Activated T-helper 2 cell treated with anti-CD3 and anti-CD28 coated beads, Interferon-gamma antibody, Interleukin-2, Interleukin-4, amounts not matched to agents 10 μg/mL and 5 μg/mL and 100 μg/mL, durations not matched to agents 14 hours and 24 hours and 36 hours (primary cell): ENCODE data around the gene TXLNA. TPM values are rescaled to one million over a fixed set of nuclear protein-coding genes. Genes with fewer than 3 reads are reported as not detected.

Experiments
- DNase-seq: peaks from one replicate; pipeline ENCODE4 v3.0.0; 2021; ENCODE audit warnings: low spot score
- H3K27ac Mint-ChIP-seq: one replicate; pipeline ENCODE4 v1.8.0; 2021; ENCODE audit warnings: mixed read lengths
- H3K27me3 Mint-ChIP-seq: one replicate; pipeline ENCODE4 v1.8.0; 2021; ENCODE audit warnings: low read depth, mixed read lengths
- H3K36me3 Mint-ChIP-seq: one replicate; pipeline ENCODE4 v1.8.0; 2021; ENCODE audit warnings: low read depth, mixed read lengths
- H3K4me1 Mint-ChIP-seq: one replicate; pipeline ENCODE4 v1.8.0; 2021; ENCODE audit warnings: low read depth, mixed read lengths
- H3K4me3 Mint-ChIP-seq: one replicate; pipeline ENCODE4 v1.8.0; 2021; ENCODE audit warnings: low read depth, mild to moderate bottlenecking, moderate library complexity, mixed read lengths
- H3K9me3 Mint-ChIP-seq: one replicate; pipeline ENCODE4 v1.8.0; 2021; ENCODE audit warnings: mixed read lengths
- intact Hi-C: fragments of 100-400 bp; cut with micrococcal nuclease; formaldehyde crosslinking; loops from one replicate; pipeline ENCODE4 v1.15.1; 2023
- total RNA-seq: library from RNA; stranded (reverse); gene quantifications from 2 replicates; pipeline ENCODE4 v1.2.3, GENCODE V29; 2022

Gene TXLNA
- total RNA-seq, 1 donor from 2014 or later: 101 TPM

DNA sequence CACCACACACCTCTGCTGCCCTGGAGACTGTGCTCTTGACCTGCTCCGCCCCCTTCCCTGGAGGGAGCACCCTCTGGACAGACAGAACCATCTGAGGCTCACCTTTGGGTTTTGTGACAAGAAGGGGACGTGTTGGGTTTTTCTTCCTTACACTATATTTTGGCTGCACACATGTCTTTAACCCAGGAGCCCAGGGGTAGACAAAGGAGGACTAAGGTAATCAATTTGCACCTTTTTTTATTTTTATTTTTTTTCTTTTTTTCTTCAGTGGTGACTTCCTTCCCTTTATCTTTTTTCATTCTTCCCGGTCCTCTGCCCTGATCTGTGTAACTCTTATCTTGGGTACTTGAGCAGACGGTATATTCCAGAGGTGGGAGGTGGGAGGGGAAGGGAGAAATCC, 8.5 kb upstream of the TXLNA start:
- Mint-ChIP-seq H3K4me1 (peaks cover 8% of the 10 kb centered on the region), H3K27ac (no peak overlapping the region), H3K4me3 (no peak overlapping the region), H3K9me3 (no peaks in the 10 kb centered on the region), H3K27me3 (no peaks in the 10 kb centered on the region), H3K36me3 (peaks cover 69% of the 10 kb centered on the region)
- DNase-seq: no peak
- intact Hi-C loops: no loop called here

DNA sequence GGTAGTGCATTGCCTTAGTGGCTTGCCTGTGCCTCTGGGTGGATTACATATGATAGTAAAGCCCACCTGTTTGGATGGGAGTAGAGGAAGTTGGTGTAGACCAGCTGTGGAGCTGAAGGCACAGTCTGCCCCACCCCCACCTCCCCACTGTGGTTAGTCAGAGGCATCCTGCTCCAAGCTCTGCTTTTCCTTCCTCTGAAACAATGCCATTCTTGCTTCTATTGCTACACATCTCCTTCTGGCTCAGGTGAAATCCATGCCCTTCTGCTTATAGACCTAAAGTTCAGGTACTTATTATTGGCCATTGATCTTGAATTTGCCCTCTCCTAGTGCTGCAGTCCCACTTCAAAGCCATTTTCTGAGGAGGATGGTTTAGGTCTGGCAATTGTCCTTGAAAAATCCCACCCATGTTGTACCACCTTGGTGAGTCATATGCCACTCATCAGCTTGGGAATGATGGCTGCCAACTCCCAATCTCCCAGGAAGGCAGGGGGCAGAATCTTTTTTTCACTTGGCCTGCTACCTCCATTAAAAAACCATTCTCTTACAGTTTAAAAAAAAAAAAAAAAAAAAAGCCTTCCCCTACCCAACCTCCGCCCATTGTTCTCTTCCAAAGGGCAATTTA, 6.7 kb upstream of the TXLNA start:
- Mint-ChIP-seq H3K4me1 (peaks cover 8% of the 10 kb centered on the region), H3K27me3 (no peaks in the 10 kb centered on the region), H3K4me3 (no peak overlapping the region), H3K9me3 (no peaks in the 10 kb centered on the region), H3K36me3 (peaks cover 56% of the 10 kb centered on the region), H3K27ac (no peak overlapping the region)
- no peak for DNase-seq
- intact Hi-C loops: no loop called here

DNA sequence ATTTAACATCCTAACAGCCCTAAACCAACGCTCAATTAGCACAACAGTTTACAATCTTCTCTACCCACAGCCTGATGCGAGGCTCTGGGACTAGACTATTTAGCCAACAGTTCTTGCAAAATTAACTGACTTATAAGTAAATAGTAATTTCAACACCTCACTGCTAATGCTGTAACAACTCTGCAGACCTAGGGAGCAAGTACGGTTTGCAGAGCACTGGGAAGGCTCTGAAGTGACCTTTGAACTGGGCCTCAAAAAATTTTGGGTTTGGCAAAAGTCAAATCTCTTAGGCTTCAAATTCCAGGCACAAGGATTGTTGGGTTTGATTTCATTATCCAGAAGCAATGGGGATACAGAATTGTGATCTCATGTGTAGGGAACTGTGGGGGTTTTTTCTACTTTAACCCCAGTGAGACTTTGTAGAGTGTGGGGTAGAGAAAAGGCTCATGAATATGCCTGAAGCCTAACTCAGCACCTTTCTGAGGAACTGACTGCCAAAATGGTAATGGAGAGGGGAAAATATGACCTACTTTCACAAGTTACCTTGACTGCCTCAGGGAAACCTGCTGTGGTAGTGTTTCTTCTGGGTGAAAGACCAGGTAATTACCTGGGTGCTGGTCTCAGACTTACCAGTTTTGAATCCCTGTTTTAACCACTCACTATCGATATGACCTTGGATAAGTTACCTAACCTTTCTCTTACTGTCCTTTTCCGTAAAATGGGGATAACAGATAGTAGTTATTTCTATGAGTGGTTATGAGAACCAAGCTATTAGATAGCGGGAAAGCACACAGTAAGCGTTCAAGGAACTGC, 889 bp upstream of the TXLNA start:
- intact Hi-C loops: loop anchor here (1.0 to 2.0 kb wide), 2 partner anchors 70 to 472 kb away; partner anchors contain the start of genes KPNA6, RBBP4 and ZBTB8OS
- no peak for DNase-seq
- Mint-ChIP-seq H3K36me3 (peaks cover 41% of the 10 kb centered on the region), H3K9me3 (no peaks in the 10 kb centered on the region), H3K27ac (peak overlapping the region; percentile 98), H3K4me1 (peaks cover 26% of the 10 kb centered on the region), H3K4me3 (peak overlapping the region; percentile 97), H3K27me3 (no peaks in the 10 kb centered on the region)

DNA sequence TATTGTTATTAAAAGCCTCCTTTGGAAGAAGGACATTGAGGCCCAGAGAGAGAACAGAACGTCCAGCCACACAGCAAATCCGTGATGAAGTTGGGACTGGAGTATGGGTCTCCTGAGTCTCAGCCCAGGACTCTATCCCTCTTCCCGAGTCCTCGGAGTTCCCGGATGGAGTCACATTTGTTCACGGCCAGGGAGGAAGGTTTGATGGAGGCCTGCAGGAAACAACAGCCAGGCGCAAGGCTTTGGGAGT, 357 bp upstream of the TXLNA start:
- intact Hi-C loops: loop anchor here (1.0 to 2.0 kb wide), 2 partner anchors 71 to 472 kb away; partner anchors contain the start of genes KPNA6, RBBP4 and ZBTB8OS
- H3K36me3 Mint-ChIP-seq: peaks cover 41% of the 10 kb centered on the region
- H3K9me3 Mint-ChIP-seq: no peaks in the 10 kb centered on the region
- peak overlapping the region; percentile 98 for H3K27ac Mint-ChIP-seq
- H3K27me3 Mint-ChIP-seq: no peaks in the 10 kb centered on the region
- H3K4me1 Mint-ChIP-seq: peaks cover 29% of the 10 kb centered on the region
- peak overlapping the region; percentile 97 for H3K4me3 Mint-ChIP-seq
- no peak for DNase-seq

- H3K36me3 Mint-ChIP-seq: peaks cover 48% of the 10 kb centered on the region
- peaks cover 40% of the 10 kb centered on the region for H3K4me1 Mint-ChIP-seq
Measured at GRCh38 chr1:32180186-32181060, 948 bp downstream of the TXLNA start.

GRCh38 chr1:32181065-32181464, 1.6 kb downstream of the TXLNA start:
- no peaks in the 10 kb centered on the region for H3K9me3 Mint-ChIP-seq
- H3K27me3 Mint-ChIP-seq: no peaks in the 10 kb centered on the region
- H3K36me3 Mint-ChIP-seq: peaks cover 50% of the 10 kb centered on the region
- peak overlapping the region; percentile 97 for H3K4me3 Mint-ChIP-seq
- H3K27ac Mint-ChIP-seq: peak overlapping the region; percentile 92
- H3K4me1 Mint-ChIP-seq: peaks cover 42% of the 10 kb centered on the region
- intact Hi-C loops: loop anchor here (2.0 to 5.0 kb wide), 2 partner anchors 71 to 108 kb away; partner anchors contain the start of genes LCK and TMEM39B
- no peak for DNase-seq

More at GRCh38 chr1:32180186-32181060, 948 bp downstream of the TXLNA start:
- peak; percentile 31 for DNase-seq
- Mint-ChIP-seq H3K27me3 (no peaks in the 10 kb centered on the region), H3K27ac (peak overlapping the region; percentile 92), H3K9me3 (no peaks in the 10 kb centered on the region), H3K4me3 (peak overlapping the region; percentile 97)
- intact Hi-C loops: loop anchor here (1.0 to 5.0 kb wide), 4 partner anchors 20 to 108 kb away; partner anchors contain the start of genes CCDC28B, LCK and TMEM39B

- intact Hi-C loops: loop anchor here (2.0 to 5.0 kb wide), 2 partner anchors 71 to 109 kb away; partner anchors contain the start of genes LCK and TMEM39B
- peaks cover 47% of the 10 kb centered on the region for H3K4me1 Mint-ChIP-seq
- peak overlapping the region; percentile 92 for H3K27ac Mint-ChIP-seq
- H3K36me3 Mint-ChIP-seq: peaks cover 55% of the 10 kb centered on the region
- no peak for DNase-seq
- no peaks in the 10 kb centered on the region for H3K27me3 Mint-ChIP-seq
- H3K4me3 Mint-ChIP-seq: peak overlapping the region; percentile 97
- no peaks in the 10 kb centered on the region for H3K9me3 Mint-ChIP-seq
Measured at GRCh38 chr1:32181563-32181962, 2.1 kb downstream of the TXLNA start.

- Mint-ChIP-seq H3K36me3 (peaks cover 58% of the 10 kb centered on the region), H3K9me3 (no peaks in the 10 kb centered on the region), H3K27me3 (no peaks in the 10 kb centered on the region), H3K4me3 (peak overlapping the region; percentile 97), H3K27ac (no peak overlapping the region), H3K4me1 (peaks cover 48% of the 10 kb centered on the region)
- intact Hi-C loops: loop anchor here (5.0 kb wide), 1 partner anchor 70 kb away; the partner anchor contains the start of gene LCK
- no peak for DNase-seq
Measured at GRCh38 chr1:32182060-32182459, 2.6 kb downstream of the TXLNA start.

DNA sequence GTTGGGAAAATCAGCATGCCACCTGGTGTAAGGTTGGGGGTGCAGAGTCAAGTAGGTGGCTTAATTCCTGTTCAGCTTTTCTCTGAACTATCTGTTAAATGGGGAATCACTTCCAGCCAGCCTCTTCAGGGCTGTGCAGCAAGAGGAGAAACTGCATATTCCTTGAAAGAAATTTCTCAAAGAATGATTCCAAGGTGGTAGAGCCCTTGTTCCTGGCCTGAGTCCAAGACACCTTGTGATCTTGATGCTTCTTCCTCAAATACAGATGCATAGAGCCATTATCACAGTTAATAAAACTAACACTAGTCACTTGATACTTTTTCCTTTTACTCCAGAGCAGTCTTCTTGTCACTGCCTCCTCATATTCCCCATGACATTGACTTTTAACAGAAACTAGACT, 5.2 kb downstream of the TXLNA start:
- DNase-seq: no peak
- Mint-ChIP-seq H3K4me1 (peaks cover 47% of the 10 kb centered on the region), H3K27ac (no peak overlapping the region), H3K36me3 (peaks cover 82% of the 10 kb centered on the region), H3K9me3 (no peaks in the 10 kb centered on the region), H3K27me3 (no peaks in the 10 kb centered on the region), H3K4me3 (peak overlapping the region; percentile 66)
- intact Hi-C loops: loop anchor here (5.0 kb wide), 1 partner anchor 68 kb away; the partner anchor contains the start of gene LCK

GRCh38 chr1:32186077-32186476, 6.6 kb downstream of the TXLNA start:
- Mint-ChIP-seq H3K27me3 (no peaks in the 10 kb centered on the region), H3K9me3 (no peaks in the 10 kb centered on the region), H3K36me3 (peaks cover 82% of the 10 kb centered on the region), H3K4me1 (peaks cover 40% of the 10 kb centered on the region), H3K27ac (peak overlapping the region; percentile 77), H3K4me3 (peak overlapping the region; percentile 49)
- intact Hi-C loops: no loop called here
- no peak for DNase-seq

DNA sequence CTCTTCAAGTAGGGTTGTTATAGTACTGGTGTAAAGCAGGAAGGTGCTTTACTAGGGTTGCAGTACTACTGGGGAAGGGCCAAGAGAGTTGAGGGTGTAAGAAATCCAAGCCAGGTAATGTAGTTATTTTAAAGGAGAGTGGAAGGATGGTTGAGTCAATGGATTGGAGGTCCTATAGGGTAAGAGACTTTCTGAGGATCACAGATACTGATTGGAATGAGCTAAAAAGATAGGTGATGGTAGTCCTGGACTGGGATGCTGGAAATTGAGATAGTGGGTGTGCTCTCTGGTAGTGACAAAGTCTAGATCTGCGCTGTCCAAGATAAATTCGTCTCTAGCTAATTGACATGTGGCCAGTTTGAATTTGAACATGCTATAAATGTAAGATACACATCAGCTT, 7.0 kb downstream of the TXLNA start:
- peak overlapping the region; percentile 49 for H3K4me3 Mint-ChIP-seq
- peaks cover 36% of the 10 kb centered on the region for H3K4me1 Mint-ChIP-seq
- intact Hi-C loops: no loop called here
- peak overlapping the region; percentile 77 for H3K27ac Mint-ChIP-seq
- no peaks in the 10 kb centered on the region for H3K9me3 Mint-ChIP-seq
- no peaks in the 10 kb centered on the region for H3K27me3 Mint-ChIP-seq
- no peak for DNase-seq
- H3K36me3 Mint-ChIP-seq: peaks cover 82% of the 10 kb centered on the region

DNA sequence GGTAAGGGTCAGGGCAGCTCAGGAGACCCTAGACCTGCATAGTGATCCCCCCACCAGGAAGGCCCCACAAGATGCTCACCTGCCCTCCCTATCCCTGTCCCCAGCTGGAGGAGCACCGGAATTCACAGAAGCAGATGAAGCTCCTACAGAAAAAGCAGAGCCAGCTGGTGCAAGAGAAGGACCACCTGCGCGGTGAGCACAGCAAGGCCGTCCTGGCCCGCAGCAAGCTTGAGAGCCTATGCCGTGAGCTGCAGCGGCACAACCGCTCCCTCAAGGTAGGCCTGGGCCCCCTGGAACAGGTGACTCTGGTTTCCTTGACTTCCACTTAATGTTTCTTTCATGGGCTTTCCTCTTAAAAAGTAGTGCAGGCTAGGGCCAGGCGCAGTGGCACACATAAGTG, 8.4 kb downstream of the TXLNA start:
- intact Hi-C loops: no loop called here
- peaks cover 82% of the 10 kb centered on the region for H3K36me3 Mint-ChIP-seq
- no peak overlapping the region for H3K4me3 Mint-ChIP-seq
- H3K9me3 Mint-ChIP-seq: no peaks in the 10 kb centered on the region
- peaks cover 28% of the 10 kb centered on the region for H3K4me1 Mint-ChIP-seq
- no peak for DNase-seq
- peak overlapping the region; percentile 19 for H3K27ac Mint-ChIP-seq
- H3K27me3 Mint-ChIP-seq: no peaks in the 10 kb centered on the region
